ENCODE measurements around the gene PRR9. TPM values are rescaled to one million over a fixed set of nuclear protein-coding genes. Genes with fewer than 3 reads are reported as not detected.

PRR9 gene
- total RNA-seq, 1 experiment from 2014 or later: not detected

GRCh38 chr1:153233448-153233847, 16.1 kb downstream of the PRR9 start (continued):
- TF ChIP-seq HMGXB4 (CRISPR knock-in tag; IDR thresholded peaks at IDR 0.05) (no peak), ZNF219 (CRISPR knock-in tag; IDR thresholded peaks at IDR 0.05; ENCODE audit: borderline replicate concordance) (no peak), IRF2 (CRISPR knock-in tag; IDR thresholded peaks at IDR 0.05; ENCODE audit: borderline replicate concordance, low read depth) (no peak)
- TF ChIP-seq, protein P1, sequence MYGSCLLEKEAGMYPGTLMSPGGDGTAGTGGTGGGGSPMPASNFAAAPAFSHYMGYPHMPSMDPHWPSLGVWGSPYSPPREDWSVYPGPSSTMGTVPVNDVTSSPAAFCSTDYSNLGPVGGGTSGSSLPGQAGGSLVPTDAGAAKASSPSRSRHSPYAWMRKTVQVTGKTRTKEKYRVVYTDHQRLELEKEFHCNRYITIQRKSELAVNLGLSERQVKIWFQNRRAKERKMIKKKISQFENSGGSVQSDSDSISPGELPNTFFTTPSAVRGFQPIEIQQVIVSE (CRISPR knock-in tag; IDR thresholded peaks at IDR 0.05; ENCODE audit: borderline replicate concordance): no peak

DNA sequence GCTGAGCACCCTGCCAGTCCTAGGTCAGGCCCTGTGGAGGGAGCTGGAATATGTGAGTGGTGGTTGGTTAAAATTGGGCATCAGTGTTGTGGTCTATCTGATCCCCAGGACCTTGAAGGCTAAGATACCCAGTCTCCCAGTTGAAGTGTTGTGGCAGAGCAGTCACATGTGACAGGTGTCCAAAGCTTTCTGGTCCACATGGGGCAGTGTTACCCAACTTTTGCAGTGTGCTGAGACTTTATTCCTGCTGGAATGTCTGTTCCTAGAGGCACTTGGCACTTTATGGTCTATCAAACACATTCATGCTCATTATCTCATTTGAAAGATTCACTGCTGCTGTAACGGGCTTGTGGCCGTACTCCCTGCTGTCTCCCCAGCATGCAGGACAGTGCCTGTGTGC, 21.1 kb downstream of the PRR9 start:
- Mint-ChIP-seq H3K27me3 (ENCODE audit: low read depth) (no peaks in the 10 kb centered on the region; the same call in 1 of the 2 replicates), H3K36me3 (no peaks in the 10 kb centered on the region), H3K4me3 (no peak overlapping the region), H3K9me3 (0 out of 2 replicates have a peak, but pooled peaks cover 3% of the 10 kb centered on the region), H3K27ac (no peak overlapping the region), H3K4me1 (no peaks in the 10 kb centered on the region)
- POLR2A ChIA-PET: interaction anchor here (1.2 kb wide), 1 partner anchor 24 kb away, joined by 3 read pairs; no protein-coding TSS in a partner anchor
- TF ChIP-seq, protein P2, sequence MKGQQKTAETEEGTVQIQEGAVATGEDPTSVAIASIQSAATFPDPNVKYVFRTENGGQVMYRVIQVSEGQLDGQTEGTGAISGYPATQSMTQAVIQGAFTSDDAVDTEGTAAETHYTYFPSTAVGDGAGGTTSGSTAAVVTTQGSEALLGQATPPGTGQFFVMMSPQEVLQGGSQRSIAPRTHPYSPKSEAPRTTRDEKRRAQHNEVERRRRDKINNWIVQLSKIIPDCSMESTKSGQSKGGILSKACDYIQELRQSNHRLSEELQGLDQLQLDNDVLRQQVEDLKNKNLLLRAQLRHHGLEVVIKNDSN (CRISPR knock-in tag; IDR thresholded peaks at IDR 0.05): peak; percentile 29; the same call in 1 of the 2 replicates
- no peak for TF ChIP-seq ZNF671 (CRISPR knock-in tag; IDR thresholded peaks at IDR 0.05)
- no peak for DNase-seq (ENCODE audit: low spot score)
- CTCF ChIA-PET: interaction anchor here (0.7 to 4.3 kb wide), 5 partner anchors 23 to 278 kb away, joined by 3 to 30 read pairs (median 5); partner anchors contain the start of gene PGLYRP3
- peak; percentile 74 for ATAC-seq

GRCh38 chr1:153242160-153242559, 24.8 kb downstream of the PRR9 start:
- no peak overlapping the region for H3K4me3 Mint-ChIP-seq
- POLR2A ChIA-PET: no interaction called here
- DNase-seq (ENCODE audit: low spot score): no peak
- H3K27ac Mint-ChIP-seq: no peak overlapping the region
- H3K27me3 Mint-ChIP-seq (ENCODE audit: low read depth): peaks cover 4% of the 10 kb centered on the region
- no peak for ATAC-seq
- CTCF ChIA-PET: no interaction called here
- H3K9me3 Mint-ChIP-seq: peaks cover 14% of the 10 kb centered on the region
- no peaks in the 10 kb centered on the region for H3K36me3 Mint-ChIP-seq
- H3K4me1 Mint-ChIP-seq: no peaks in the 10 kb centered on the region
- TF ChIP-seq, protein P3, sequence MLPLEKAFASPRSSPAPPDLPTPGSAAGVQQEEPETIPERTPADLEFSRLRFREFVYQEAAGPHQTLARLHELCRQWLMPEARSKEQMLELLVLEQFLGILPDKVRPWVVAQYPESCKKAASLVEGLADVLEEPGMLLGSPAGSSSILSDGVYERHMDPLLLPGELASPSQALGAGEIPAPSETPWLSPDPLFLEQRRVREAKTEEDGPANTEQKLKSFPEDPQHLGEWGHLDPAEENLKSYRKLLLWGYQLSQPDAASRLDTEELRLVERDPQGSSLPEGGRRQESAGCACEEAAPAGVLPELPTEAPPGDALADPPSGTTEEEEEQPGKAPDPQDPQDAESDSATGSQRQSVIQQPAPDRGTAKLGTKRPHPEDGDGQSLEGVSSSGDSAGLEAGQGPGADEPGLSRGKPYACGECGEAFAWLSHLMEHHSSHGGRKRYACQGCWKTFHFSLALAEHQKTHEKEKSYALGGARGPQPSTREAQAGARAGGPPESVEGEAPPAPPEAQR (CRISPR knock-in tag; IDR thresholded peaks at IDR 0.05): no peak
- no peak for TF ChIP-seq SMAD3 (CRISPR knock-in tag; IDR thresholded peaks at IDR 0.05; ENCODE audit: borderline replicate concordance)
- no peak for TF ChIP-seq CREM (CRISPR knock-in tag; IDR thresholded peaks at IDR 0.05)
- TF ChIP-seq CREB1 (CRISPR knock-in tag; IDR thresholded peaks at IDR 0.05): no peak
- TF ChIP-seq, protein P4, sequence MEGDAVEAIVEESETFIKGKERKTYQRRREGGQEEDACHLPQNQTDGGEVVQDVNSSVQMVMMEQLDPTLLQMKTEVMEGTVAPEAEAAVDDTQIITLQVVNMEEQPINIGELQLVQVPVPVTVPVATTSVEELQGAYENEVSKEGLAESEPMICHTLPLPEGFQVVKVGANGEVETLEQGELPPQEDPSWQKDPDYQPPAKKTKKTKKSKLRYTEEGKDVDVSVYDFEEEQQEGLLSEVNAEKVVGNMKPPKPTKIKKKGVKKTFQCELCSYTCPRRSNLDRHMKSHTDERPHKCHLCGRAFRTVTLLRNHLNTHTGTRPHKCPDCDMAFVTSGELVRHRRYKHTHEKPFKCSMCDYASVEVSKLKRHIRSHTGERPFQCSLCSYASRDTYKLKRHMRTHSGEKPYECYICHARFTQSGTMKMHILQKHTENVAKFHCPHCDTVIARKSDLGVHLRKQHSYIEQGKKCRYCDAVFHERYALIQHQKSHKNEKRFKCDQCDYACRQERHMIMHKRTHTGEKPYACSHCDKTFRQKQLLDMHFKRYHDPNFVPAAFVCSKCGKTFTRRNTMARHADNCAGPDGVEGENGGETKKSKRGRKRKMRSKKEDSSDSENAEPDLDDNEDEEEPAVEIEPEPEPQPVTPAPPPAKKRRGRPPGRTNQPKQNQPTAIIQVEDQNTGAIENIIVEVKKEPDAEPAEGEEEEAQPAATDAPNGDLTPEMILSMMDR (IDR thresholded peaks at IDR 0.05): no peak
- no peak for TF ChIP-seq ZNF138 (CRISPR knock-in tag; conservative IDR thresholded peaks at IDR 0.05)
- TF ChIP-seq, protein P5, sequence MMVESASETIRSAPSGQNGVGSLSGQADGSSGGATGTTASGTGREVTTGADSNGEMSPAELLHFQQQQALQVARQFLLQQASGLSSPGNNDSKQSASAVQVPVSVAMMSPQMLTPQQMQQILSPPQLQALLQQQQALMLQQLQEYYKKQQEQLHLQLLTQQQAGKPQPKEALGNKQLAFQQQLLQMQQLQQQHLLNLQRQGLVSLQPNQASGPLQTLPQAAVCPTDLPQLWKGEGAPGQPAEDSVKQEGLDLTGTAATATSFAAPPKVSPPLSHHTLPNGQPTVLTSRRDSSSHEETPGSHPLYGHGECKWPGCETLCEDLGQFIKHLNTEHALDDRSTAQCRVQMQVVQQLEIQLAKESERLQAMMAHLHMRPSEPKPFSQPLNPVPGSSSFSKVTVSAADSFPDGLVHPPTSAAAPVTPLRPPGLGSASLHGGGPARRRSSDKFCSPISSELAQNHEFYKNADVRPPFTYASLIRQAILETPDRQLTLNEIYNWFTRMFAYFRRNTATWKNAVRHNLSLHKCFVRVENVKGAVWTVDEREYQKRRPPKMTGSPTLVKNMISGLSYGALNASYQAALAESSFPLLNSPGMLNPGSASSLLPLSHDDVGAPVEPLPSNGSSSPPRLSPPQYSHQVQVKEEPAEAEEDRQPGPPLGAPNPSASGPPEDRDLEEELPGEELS (CRISPR knock-in tag; IDR thresholded peaks at IDR 0.05): no peak
- TF ChIP-seq RORB (CRISPR knock-in tag; IDR thresholded peaks at IDR 0.05): no peak
- TF ChIP-seq ZNF121 (CRISPR knock-in tag; IDR thresholded peaks at IDR 0.05): no peak
- TF ChIP-seq, protein P6, sequence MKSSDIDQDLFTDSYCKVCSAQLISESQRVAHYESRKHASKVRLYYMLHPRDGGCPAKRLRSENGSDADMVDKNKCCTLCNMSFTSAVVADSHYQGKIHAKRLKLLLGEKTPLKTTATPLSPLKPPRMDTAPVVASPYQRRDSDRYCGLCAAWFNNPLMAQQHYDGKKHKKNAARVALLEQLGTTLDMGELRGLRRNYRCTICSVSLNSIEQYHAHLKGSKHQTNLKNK (CRISPR knock-in tag; IDR thresholded peaks at IDR 0.05): no peak

Measured in WTC11 (cell line).